ENCODE data around the gene LTA.

- no peak for TF ChIP-seq ARNTL (CRISPR knock-in tag; IDR thresholded peaks at IDR 0.05; ENCODE audit: borderline replicate concordance, low read depth)
- TF ChIP-seq RARB (CRISPR knock-in tag; IDR thresholded peaks at IDR 0.05): no peak
- TF ChIP-seq ZFP30 (CRISPR knock-in tag; IDR thresholded peaks at IDR 0.05): no peak
- TF ChIP-seq ESRRG (CRISPR knock-in tag; IDR thresholded peaks at IDR 0.05): no peak
- TF ChIP-seq, protein P1, sequence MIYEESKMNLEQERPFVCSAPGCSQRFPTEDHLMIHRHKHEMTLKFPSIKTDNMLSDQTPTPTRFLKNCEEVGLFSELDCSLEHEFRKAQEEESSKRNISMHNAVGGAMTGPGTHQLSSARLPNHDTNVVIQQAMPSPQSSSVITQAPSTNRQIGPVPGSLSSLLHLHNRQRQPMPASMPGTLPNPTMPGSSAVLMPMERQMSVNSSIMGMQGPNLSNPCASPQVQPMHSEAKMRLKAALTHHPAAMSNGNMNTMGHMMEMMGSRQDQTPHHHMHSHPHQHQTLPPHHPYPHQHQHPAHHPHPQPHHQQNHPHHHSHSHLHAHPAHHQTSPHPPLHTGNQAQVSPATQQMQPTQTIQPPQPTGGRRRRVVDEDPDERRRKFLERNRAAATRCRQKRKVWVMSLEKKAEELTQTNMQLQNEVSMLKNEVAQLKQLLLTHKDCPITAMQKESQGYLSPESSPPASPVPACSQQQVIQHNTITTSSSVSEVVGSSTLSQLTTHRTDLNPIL (CRISPR knock-in tag; IDR thresholded peaks at IDR 0.05; ENCODE audit: low read depth): no peak
- no peak for TF ChIP-seq TCF4 (CRISPR knock-in tag; IDR thresholded peaks at IDR 0.05; ENCODE audit: borderline replicate concordance)
- TF ChIP-seq ZFP3 (CRISPR knock-in tag; IDR thresholded peaks at IDR 0.05): no peak
- TF ChIP-seq, protein P2, sequence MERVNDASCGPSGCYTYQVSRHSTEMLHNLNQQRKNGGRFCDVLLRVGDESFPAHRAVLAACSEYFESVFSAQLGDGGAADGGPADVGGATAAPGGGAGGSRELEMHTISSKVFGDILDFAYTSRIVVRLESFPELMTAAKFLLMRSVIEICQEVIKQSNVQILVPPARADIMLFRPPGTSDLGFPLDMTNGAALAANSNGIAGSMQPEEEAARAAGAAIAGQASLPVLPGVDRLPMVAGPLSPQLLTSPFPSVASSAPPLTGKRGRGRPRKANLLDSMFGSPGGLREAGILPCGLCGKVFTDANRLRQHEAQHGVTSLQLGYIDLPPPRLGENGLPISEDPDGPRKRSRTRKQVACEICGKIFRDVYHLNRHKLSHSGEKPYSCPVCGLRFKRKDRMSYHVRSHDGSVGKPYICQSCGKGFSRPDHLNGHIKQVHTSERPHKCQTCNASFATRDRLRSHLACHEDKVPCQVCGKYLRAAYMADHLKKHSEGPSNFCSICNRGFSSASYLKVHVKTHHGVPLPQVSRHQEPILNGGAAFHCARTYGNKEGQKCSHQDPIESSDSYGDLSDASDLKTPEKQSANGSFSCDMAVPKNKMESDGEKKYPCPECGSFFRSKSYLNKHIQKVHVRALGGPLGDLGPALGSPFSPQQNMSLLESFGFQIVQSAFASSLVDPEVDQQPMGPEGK (CRISPR knock-in tag; IDR thresholded peaks at IDR 0.05; ENCODE audit: borderline replicate concordance): no peak
- TF ChIP-seq PPARA (CRISPR knock-in tag; IDR thresholded peaks at IDR 0.05; ENCODE audit: borderline replicate concordance): no peak
- no peak for TF ChIP-seq TOX (CRISPR knock-in tag; IDR thresholded peaks at IDR 0.05; ENCODE audit: borderline replicate concordance)
- no peak for TF ChIP-seq ZC3H10 (CRISPR knock-in tag; IDR thresholded peaks at IDR 0.05)
These were observed 17.0 kb downstream of the LTA start for GRCh38 chr6:31588871-31589650.

Data from SK-N-SH treated with all-trans-retinoic acid at 6 μM for 48 hours (cell line).